ENCODE measurements around the gene POMGNT1. TPM values are rescaled to one million over a fixed set of nuclear protein-coding genes. Genes with fewer than 3 reads are reported as not detected.

Gene POMGNT1
- total and polyA plus RNA-seq, 4 donors: 34.6 to 70.2 (median 44.7) TPM

DNA sequence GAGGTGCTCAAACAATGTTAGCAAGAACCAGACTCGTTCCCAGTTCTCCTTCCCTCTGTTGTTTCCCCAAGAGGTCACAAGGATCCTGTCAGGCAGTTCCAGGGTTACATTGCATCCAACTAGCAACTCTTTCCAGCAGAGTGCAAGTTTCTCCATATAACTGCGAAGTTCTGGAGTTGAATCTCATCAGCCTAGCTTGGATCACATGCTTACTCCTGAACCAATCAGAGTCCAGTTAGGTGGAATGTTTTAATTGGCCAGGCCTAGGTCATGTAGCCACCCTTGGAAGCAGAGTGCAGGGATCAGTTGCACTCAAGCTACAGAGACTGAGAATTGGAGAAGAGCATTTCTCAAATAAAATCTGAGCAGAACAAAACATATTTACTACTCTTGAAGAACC is 49.9 kb downstream of the POMGNT1 start:
- no peaks in the 10 kb centered on the region for H3K27me3 ChIP-seq (ENCODE audit: control insufficient read depth in 3 of 3, insufficient read depth in 3 of 3, low read length in 2 of 3)
- WGBS, 2 donors: 68 to 80% methylated on average over 2 of the region's 2 CpGs
- no peaks in the 10 kb centered on the region for H3K4me1 ChIP-seq (ENCODE audit: control insufficient read depth in 5 of 5, insufficient read depth in 5 of 5, low read length in 5 of 5)
- no peaks in the 10 kb centered on the region for H3K9me3 ChIP-seq (ENCODE audit: control insufficient read depth in 4 of 4, insufficient read depth in 3 of 4, low read length in 3 of 4)
- no peak overlapping the region for H3K27ac ChIP-seq (ENCODE audit: low read depth in 1 of 2, low read length in 1 of 2)
- DNase-seq (no peak), ATAC-seq (ENCODE audit: insufficient read depth, low FRiP score) (no peak)
- TF ChIP-seq, protein P1, sequence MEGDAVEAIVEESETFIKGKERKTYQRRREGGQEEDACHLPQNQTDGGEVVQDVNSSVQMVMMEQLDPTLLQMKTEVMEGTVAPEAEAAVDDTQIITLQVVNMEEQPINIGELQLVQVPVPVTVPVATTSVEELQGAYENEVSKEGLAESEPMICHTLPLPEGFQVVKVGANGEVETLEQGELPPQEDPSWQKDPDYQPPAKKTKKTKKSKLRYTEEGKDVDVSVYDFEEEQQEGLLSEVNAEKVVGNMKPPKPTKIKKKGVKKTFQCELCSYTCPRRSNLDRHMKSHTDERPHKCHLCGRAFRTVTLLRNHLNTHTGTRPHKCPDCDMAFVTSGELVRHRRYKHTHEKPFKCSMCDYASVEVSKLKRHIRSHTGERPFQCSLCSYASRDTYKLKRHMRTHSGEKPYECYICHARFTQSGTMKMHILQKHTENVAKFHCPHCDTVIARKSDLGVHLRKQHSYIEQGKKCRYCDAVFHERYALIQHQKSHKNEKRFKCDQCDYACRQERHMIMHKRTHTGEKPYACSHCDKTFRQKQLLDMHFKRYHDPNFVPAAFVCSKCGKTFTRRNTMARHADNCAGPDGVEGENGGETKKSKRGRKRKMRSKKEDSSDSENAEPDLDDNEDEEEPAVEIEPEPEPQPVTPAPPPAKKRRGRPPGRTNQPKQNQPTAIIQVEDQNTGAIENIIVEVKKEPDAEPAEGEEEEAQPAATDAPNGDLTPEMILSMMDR (IDR thresholded peaks at IDR 0.05; ENCODE audit: control extremely low read depth, extremely low read depth): no peak
- H3K9ac ChIP-seq (ENCODE audit: insufficient read depth in 1 of 2, low read length in 2 of 2): no peak overlapping the region
- no peaks in the 10 kb centered on the region for H3K36me3 ChIP-seq (ENCODE audit: control insufficient read depth in 4 of 4, insufficient read depth in 4 of 4, low read length in 4 of 4)
- no peak overlapping the region for H3K4me3 ChIP-seq

Small RNA genes lying within 50 kb of the gene (small RNA-seq; reads per million reads assigned to genes)
- not detected for gene AL672043.1 (ENCODE audit: low replicate concordance)

Other genes starting within 250 kb of the POMGNT1 start
- gene PIK3R3, start 65.8 kb downstream of the POMGNT1 start, total RNA-seq: 10 to 100 TPM; 14.0 to 36.7 TPM
- gene PIK3R3, start 65.8 kb downstream of the POMGNT1 start, polyA plus RNA-seq: 10 to 100 TPM in 1 of 2 donors, 1 to 10 TPM in 1; 9.1 to 20.1 TPM
- 100 to 1,000 TPM in 1 of 2 donors, 10 to 100 TPM in 1; 45.3 to 174 TPM for gene TSPAN1, start 23.3 kb downstream of the POMGNT1 start, total RNA-seq
- 100 to 1,000 TPM; 105 to 174 TPM for gene TSPAN1, start 23.3 kb downstream of the POMGNT1 start, polyA plus RNA-seq
- not detected for gene P3R3URF, start 21.9 kb downstream of the POMGNT1 start, total RNA-seq
- gene P3R3URF, start 21.9 kb downstream of the POMGNT1 start, polyA plus RNA-seq: not detected
- 1 to 10 TPM in 1 of 2 donors, under 1 TPM in 1; 0.63 to 2.8 TPM for gene LURAP1, start 4.9 kb upstream of the POMGNT1 start, total RNA-seq
- gene LURAP1, start 4.9 kb upstream of the POMGNT1 start, polyA plus RNA-seq: 1 to 10 TPM in 1 of 2 donors, under 1 TPM in 1; 0.41 to 1.2 TPM
- 1 to 10 TPM; 2.1 to 2.2 TPM for gene RAD54L, start 49.3 kb upstream of the POMGNT1 start, total RNA-seq
- 1 to 10 TPM in 1 of 2 donors, under 1 TPM in 1; 0.72 to 2.0 TPM for gene RAD54L, start 49.3 kb upstream of the POMGNT1 start, polyA plus RNA-seq
- gene LRRC41, start 105.2 kb upstream of the POMGNT1 start, total RNA-seq: 10 to 100 TPM; 61.6 to 63.0 TPM
- 10 to 100 TPM; 21.6 to 38.9 TPM for gene LRRC41, start 105.2 kb upstream of the POMGNT1 start, polyA plus RNA-seq
- gene UQCRH, start 105.3 kb upstream of the POMGNT1 start, total RNA-seq: 100 to 1,000 TPM; 159 to 311 TPM
- 100 to 1,000 TPM; 297 to 400 TPM for gene UQCRH, start 105.3 kb upstream of the POMGNT1 start, polyA plus RNA-seq
- gene NSUN4, start 142.4 kb upstream of the POMGNT1 start, total RNA-seq: 10 to 100 TPM; 28.9 to 29.3 TPM
- gene NSUN4, start 142.4 kb upstream of the POMGNT1 start, polyA plus RNA-seq: 10 to 100 TPM; 11.2 to 17.8 TPM
- gene FAAH, start 195.9 kb upstream of the POMGNT1 start, total RNA-seq: 10 to 100 TPM; 22.2 to 33.4 TPM
- 10 to 100 TPM; 13.9 to 34.8 TPM for gene FAAH, start 195.9 kb upstream of the POMGNT1 start, polyA plus RNA-seq

Data from lung (tissue), 13 donors.